ENCODE results near the gene ADAMTS17.
"Not testable (repeated sequence)": the region's sequence is repeated elsewhere in the genome, so short reads cannot be mapped to it uniquely, and the experiment has no call there.

Gene ADAMTS17

DNA sequence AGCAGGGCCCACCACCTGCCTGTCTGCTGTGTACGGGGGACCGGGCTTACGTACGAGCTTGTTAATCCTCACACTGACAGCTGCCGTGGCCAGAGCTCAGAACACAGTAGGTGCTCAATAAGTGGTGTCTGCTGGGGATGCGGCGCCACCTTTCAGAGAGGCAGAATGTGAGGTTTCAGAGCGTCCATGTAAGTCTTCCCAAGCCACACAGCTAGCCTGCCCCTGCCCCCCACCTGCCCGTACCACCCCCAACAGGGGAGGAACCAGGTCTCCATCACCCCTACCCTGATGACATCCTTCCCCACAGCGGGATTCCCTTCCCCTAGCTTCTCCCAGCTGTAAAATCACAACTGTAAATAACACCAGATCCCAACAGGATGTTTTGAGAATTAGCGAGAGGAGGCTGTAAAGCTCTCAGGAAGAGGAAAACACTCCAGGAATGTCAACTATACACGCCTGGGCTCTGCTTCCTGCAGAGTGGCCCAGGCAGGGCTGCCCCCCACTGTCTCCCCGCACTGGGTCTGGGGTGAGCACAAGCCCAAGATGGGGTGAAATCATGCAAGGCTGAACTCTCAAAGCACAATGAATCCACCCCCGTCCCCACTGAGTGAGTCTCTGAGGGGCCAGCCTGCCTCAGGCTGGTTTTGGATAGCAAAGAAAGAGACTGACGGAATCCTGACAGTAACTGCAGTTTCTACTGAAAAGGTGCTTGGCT is 358.4 kb downstream of the ADAMTS17 start:
- DNase-seq: peak; percentile 30

DNA sequence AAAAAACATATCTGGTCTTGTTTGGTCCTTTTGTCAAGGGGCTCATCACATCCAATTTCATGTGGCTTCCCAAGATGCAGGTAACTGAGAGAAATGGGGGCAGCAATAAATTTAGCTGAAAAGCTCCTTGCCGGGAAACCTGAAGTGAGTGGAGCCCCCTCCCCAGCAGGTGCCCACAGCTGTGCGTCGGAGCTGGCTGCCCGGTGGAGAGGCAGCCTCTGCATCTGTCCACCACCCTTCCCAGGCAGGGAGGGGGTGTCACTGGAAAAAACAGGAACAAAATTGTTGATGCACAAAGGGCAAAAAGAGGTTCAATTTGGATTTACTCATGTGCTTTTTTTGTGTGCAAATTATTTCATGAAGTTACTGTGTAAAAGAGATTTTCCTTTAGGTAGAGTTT is 359.1 kb downstream of the ADAMTS17 start:
- DNase-seq: no peak

DNA sequence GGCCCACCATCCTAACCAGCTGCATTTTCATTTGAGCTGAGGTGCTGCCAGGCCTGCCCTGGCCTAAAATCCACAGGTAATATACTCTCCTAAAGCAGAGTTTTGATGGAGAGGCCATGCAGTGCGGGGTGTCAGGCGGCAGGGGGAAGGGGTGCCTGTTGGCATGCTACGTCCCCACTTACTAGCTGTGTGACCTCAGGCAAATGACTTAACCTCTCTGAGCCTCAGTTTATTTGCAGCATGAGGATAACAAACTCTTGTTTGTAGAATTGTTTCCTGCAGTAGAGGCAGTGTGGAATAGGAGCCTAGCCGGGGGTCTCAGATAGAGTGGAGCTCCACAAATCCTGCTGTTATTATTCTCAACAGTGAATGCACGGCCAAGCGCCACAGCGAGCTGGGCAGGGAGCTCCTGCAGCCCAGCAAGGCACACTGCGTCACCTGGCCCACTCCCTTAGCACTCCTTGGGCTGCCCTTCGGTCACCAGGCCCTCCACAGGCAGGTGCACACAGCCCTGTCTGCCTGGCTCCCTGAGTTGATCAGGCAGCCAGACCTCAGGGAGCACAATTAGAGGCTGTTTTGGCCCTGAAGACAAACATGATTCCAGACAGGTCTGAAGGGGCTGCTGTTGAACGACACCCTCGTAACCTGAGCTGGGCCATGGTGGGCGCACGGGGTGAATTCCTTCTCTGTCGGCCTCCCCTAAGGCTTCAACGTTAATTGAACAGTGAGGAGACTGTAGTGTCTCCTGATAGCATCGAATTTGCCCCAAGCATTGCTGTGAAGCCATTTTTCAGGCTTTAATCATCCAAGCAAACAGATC is 359.7 kb downstream of the ADAMTS17 start:
- no peak for DNase-seq

DNA sequence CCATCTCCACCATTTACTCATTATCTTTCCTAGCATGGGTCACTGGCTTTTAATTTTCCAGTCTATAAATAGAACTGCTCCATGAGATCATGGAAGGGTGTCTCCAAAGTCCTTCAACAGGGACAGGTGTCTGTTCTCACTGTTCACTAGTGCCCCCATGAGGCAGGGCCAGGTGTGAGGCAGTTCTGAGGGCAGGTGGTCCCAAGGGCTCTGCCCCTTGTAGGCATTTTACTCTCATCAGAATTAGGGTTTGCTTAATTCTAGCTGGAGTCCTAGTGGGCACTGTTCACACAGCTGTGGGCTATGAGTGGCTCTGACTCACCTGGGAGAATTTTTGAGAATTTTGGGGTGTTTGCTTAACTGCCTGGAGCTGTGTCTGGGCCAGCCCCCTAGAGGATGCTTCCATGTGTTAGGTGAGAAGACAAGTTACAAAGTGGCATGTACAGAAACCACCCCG is 360.6 kb downstream of the ADAMTS17 start:
- DNase-seq: no peak

DNA sequence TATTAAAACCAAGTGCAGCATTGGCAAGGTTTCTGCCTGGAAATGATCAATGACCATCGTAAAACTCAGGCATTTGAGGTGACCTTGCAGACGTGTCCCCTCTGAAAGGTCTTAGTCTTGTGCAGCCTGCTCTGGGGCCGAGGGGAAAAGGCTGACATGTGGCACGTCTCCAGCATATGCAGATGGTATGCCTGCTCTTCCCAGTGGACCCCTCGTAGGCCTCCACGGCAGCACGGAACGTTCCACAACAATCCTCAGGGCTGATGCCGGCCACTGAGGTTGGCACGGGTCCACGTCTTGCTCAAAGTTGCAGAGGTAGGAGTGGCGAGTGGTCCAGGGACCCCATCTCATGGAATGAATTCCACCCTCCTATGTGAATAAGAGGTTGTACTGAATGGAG is 361.0 kb downstream of the ADAMTS17 start:
- DNase-seq: no peak

DNA sequence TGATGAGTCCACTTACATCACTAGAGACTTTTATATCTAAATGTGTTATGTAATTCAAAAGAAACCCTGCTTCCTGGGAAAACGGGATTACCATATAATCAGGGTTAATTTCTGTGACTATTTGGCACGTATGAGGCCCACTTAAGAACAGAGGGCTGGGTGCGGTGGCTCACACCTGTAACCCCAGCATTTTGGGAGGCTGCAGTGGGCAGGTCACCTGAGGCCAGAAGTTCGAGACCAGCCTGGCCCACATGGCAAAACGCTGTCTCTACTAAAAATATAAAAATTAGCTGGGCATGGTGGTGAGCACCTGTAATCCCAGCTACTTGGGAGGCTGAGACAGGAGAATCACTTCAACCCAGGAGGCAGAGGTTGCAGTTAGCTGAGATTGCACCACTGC is 361.9 kb downstream of the ADAMTS17 start:
- not testable (repeated sequence) for DNase-seq

DNA sequence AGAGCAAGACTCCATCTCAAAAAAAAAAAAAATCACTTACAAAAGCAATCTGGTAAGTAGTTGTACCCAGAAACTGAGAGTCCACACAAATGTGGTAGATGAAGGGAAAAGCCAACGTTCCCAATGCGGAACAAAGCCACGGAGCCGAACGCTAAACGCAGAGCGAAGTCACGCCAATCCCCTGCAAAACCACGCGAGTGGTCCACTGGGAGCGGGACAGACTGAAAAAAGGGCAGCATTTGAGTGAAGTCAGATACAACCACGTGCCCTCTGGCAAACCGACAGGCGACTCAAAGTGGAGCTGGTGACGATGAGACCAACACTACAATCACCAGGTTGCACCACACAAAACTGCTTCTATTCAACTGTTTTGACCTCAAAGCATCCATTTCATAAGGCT is 362.4 kb downstream of the ADAMTS17 start:
- DNase-seq: no peak

DNA sequence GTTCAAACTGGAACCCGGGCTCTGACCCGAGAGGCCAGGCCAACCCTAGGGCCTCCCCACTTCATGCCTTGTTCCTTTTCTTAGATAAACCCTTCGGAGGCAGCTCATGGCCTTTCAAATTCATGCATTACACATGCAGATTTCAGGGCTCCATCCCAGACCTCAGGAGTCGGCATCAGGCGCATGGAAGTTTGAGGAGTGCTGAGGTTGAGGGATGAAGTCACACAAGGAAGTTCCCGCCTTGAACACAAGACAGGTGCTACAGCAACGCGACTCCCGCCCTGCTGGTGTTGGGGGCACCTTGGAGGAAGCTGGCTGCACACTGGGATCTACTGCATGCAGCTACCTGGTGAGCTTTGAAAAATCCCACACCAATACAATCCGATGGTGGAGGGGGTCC is 363.3 kb downstream of the ADAMTS17 start:
- no peak for DNase-seq

DNA sequence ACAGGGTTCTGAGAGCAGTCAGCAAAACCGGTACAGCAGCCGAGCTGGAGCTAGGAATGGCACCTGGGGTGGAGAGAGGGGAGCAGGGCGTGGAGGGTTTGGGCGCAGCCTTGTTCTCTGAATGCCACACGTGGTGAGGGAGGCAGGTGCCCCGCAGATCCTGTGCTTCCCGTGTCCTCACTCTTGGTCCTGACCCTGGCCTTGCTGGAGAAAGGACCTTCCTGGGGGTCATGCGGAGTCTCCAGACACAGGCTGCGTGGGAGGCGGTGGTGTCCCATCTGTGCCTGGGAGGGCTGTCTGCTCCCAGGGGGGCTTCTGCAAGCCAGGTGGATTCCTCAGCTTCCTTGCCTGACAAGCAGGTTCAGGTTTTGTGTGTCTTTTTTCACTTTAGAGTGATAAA is 363.8 kb downstream of the ADAMTS17 start:
- no peak for DNase-seq

DNA sequence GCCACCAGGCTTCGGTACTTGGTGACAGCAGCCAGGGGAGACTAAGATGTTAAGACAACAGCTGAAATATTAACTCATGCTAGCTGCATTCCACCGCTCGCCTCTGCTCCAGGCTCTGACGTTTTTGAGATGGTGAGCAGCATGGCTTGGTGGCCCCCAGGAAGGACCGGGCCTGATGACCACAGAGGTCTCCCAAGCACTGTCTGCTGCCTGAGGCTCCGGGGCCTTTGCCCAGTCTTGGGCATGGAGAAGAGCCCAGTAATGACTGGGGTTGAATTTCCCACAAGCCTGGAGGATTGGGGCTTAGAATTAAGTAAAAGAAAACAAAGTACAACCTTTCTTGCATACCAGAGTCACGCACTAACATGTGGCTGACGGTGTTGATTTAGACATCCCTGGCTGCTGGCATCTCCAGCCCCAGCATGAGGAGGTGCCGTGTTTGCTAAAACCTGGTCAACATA is 364.9 kb downstream of the ADAMTS17 start:
- DNase-seq: peak; percentile 62

DNA sequence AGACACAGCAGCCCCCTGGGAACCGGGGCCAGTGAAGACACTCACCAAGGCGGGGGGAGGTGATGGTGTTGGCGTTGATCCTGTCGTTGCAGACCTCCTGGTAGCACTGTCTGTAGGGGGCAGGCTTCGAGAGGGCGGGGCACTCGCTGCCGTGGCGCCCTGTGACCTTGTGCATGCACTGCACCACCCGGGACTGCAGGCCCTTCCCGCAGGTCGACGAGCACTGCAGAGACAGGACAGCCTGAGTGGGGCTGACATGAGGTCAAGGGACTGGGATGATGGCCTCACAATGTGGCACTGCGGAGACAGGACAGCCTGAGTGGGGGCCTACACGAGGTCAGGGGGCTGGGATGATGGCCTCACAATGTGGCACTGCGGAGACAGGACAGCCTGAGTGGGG is 365.8 kb downstream of the ADAMTS17 start:
- DNase-seq: no peak

DNA sequence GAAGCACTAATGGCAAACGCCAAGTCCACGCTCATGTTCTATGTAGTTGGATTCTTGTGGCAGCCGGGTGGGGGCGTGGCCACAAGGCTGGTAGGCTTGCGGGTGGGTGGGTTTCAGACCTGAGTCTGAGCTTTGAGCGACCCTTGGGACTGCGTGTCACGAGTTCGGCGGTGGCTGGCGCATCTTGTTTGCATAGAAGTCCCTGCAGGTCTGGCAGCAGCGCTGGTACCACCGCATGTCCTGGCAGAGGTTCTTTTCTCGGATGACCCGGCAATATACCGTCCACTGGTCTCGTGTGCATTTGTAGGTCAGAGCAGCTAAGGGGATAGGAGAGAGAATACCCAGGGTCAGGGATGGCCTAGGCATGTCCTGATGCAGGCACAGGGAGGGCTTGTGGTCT is 367.5 kb downstream of the ADAMTS17 start:
- no peak for DNase-seq

DNA sequence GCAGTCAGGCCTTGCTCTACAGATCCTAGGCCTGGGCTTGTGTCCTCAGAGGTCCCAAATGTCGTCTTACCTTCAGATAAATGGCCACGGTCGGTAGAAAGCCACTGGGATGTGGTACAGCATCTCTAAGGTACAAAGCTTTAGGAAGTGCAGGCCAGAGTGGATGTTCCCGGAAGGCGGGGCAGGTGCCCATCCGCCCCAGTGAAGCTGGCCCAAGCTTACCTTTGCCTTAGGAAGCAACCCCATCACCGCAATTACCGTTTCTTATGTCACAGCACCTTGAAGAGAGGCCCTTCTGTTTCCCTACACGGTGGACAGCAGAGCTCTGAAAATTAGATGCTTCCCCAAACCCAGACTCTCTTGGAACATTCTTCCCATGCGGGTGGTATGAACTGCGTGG is 368.4 kb downstream of the ADAMTS17 start:
- no peak for DNase-seq

DNA sequence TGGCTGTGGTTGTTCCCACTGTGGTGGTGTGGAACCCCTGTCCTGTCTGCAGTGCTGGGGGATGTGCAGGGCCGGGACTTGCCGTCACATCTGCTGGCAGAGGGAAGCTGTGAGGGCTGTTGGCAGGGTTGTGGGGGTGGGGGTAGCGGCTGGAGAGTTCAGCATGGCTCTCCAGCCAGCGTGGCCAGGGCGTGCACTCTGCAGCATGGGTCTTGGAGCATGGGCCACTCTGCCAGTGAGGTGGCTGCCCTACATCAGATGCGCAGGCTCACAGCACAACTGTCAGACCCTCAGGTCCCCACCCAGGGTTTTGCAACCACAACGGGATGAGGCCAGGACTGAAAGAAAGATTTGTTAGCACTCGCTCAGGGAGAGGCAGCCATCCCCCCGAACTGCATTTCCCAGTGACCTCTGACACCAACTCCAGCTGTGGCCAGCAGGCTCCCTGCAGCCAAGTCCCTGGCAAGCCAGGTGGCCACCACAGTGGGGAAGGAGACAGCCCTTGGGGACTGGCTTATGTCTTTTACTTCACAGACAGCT is 370.8 kb downstream of the ADAMTS17 start:
- no peak for DNase-seq

DNA sequence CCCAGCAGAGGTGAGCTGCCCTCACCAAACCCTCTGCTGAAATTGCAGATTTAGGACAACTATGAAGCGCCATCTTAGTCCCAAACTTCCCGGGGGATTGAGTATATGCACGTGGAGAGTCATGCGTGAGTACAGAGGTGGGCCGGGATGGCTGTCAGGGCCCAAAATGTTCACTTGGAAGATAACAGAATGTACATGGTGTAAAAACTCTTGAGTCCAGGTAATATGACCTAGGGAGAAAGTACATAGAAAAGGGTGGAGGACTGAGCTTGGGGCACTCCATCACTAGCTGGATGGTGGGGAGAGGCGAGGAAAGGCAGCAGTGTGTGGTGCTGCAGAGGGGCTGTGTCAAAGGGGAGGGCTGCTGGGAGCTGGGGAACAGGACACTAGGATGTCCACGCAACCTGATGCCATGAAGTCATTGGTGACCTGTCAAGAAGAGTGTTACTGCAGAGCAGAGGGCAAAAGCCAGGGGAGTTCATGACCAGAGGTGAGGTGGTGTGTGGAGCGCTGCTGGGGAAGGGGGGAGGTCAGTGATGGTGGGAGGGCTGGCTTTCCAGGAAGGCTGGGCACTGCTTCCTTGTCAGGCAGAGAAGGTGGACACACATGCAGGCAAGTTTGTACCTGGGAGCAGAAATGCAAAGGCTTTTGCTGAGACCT is 372.4 kb downstream of the ADAMTS17 start:
- no peak for DNase-seq

DNA sequence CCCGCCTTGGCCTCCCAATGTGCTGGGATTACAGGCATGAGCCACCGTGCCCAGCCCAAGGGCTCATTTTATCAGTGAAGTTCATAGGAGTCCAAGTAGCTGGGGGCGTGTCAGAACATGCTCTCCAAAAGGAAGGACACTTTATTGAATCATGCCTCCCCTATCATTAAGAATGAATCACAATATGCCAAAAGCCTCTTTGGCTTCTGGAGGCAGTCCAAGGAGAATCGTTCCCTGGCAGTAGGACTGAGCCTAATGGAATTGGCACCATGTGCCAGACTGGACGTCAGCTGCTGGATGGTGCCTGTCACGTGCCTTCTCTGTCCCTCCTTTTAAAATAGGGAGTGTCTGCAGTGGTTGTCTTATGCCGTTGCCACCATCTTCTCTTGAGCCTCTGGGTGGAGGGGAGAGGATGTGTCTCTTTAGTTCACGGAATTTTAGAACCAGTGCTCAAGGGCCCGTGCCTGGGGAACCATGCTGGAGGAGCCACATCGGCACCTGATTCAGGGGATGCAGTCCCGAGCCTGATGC is 373.9 kb downstream of the ADAMTS17 start:
- no peak for DNase-seq

DNA sequence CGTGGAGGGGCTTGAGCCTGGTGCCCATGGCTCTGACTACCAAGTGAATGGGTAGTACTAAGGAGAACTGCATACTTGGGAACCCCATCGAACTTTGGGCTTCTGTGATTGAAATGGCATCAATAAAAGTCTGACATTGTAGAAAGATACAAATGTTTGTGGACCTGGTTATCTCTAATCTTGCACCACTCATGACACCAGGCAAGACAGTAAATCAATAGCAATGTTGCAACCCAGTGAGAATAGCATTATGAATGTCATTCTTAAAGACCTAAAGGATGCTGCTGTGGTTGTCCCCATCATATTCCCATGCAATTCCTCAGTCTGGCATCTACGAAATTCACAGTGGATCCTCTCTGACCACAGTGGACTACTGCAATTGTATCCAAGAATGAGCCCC is 375.0 kb downstream of the ADAMTS17 start:
- DNase-seq: no peak

DNA sequence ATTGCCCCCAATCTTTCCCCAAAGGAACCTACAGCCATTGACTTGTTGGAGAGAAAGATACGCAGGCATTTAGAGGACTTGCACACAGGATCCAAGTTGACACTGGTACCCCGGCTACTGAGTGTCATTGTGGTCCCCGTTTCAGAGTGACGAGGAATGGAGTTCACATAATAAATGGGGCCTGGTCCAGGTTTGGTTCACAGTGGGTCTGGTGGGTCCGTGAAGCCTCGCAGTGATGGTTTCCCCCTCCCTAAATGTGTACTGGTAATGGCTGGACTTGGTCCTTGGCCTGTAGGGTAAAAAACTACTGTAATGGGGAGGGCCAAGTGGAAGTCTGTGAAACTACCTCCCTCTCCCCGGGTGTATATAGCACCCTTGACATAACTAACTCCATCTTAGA is 376.4 kb downstream of the ADAMTS17 start:
- DNase-seq: no peak

DNA sequence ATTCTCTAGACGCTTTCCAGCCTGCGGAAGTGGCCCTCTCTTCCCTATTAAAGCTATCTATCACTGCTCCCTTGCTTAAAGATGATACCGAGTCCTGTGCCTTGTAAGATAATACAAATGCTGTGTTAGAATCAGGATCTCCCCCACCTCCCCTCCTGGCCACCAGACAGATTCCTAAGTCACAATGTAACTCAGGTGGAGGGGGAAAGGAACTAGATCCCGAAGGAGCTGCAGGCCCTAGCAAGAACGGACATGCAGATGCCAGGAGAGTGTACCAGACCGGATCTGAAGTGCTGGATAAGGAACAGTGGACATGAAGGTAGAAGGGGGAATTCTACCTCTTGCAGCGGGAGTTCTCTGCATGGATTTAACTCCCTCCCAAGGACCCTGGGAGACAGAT is 377.8 kb downstream of the ADAMTS17 start:
- no peak for DNase-seq

DNA sequence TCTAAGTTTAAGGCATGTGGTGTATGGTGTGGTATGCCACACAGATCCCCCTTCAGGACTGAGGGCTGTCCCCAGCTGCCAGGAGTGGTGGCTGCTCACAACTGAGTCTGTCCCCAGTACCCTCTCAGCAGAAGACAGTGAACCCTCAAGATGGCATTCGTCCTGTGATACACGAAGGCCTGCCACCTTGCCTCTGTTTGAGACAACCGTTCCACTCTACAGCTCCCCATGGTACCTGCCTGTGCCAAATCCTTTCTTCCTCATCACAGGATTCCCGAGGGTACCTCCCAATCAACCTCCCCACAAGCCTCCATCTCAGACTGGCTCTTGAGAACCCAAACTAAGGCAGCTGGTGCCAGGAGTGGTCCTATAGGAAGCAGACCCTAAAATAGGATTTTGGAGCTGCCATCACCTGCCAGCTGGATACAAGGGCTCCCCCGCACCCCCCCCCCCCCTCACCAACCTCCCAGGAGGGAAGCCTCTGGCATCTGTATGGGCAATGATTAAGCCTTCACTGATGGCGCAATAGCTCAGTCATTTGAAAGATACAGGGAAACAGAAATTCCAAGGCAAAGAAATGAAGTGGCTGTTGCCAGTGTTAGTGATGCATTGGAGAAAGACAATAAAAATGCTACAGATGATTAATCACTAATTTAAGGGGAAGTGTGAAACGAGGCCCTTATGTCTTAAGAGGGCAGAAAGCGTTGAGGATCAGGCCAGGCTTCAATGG is 378.5 kb downstream of the ADAMTS17 start:
- DNase-seq: peak; percentile 28

DNA sequence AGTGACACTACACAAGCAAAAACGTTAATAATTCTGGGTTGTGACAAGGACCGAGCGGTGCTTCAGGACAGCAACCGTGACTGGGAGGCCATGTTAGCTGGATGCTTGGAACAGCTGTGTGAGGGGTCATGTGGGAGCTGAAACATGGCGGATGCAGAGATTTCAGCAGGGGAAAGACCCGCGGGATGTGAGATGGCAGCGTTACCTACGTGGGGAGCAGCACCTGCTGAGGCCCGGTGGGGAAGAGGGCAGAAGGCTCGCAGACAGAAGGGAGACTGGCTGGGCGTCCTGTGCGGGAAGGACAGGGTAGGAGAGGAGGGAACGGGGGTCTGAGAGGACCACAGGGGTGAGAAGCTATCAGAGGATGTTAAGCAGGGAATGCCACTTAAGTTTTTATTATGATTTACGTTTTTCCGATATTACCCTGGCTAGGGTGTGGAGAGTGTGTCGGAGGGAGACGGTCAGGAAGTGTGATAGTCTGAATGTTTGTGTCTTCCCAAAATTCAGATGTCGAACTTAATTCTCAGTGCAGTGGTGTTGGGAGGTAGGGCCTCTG is 379.7 kb downstream of the ADAMTS17 start:
- DNase-seq: no peak

DNA sequence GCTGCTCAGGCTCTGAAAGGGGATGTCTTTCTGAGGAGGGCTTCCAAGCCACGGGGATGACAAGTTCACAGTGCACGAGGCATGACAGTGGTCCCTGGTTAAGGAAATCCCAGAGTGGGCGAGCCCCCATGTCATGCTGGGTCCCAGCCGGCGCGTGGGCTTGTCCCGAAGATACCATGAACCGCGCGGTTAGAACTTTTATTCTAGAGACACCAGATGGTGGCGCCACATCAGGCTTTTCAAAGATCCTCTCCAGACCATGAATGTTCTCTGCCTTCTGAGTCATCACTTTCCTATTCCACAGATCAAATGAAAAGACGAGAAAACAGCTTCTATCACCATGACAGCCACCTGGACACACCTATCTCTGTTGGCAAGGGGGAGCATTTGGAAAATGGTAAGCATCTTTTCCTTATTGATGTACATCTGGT is 380.7 kb downstream of the ADAMTS17 start:
- peak; percentile 33 for DNase-seq
